ENCODE results near the gene CADPS2.

The CADPS2 gene

GRCh38 chr7:122886357-122887081 is at the start of gene CADPS2:
Gene CADPS2, minus strand, starts transcription at chr7:122886460. Its CDS starts 123 bp downstream, at chr7:122886337.
- peak; percentile 69 for DNase-seq (ENCODE audit: low spot score)

- no peak for DNase-seq (ENCODE audit: low spot score)
These were observed 49.4 kb upstream of the CADPS2 start for GRCh38 chr7:122935620-122936019.

- no peak for DNase-seq (ENCODE audit: low spot score)
These were observed 33.5 kb upstream of the CADPS2 start for GRCh38 chr7:122919643-122920181.

- no peak for DNase-seq (ENCODE audit: low spot score)
These were observed 28.6 kb upstream of the CADPS2 start for GRCh38 chr7:122914812-122915211.

GRCh38 chr7:122913608-122914007 is 27.3 kb upstream of the CADPS2 start:
- DNase-seq (ENCODE audit: low spot score), result no peak

GRCh38 chr7:122902751-122903495 is 16.7 kb upstream of the CADPS2 start:
- no peak for DNase-seq (ENCODE audit: low spot score)

GRCh38 chr7:122901250-122901649 is 15.0 kb upstream of the CADPS2 start:
- no peak for DNase-seq (ENCODE audit: low spot score)

- no peak for DNase-seq (ENCODE audit: low spot score)
These were observed 10.2 kb upstream of the CADPS2 start for GRCh38 chr7:122896509-122896908.

GRCh38 chr7:122893486-122893885 is 7.2 kb upstream of the CADPS2 start:
- no peak for DNase-seq (ENCODE audit: low spot score)

- no peak for DNase-seq (ENCODE audit: low spot score)
These were observed 2.9 kb upstream of the CADPS2 start for GRCh38 chr7:122889116-122889515.

- DNase-seq (ENCODE audit: low spot score), result no peak
These were observed 1.6 kb upstream of the CADPS2 start for GRCh38 chr7:122887848-122888247.

GRCh38 chr7:122887198-122887597 is 938 bp upstream of the CADPS2 start:
- DNase-seq (ENCODE audit: low spot score), result peak; percentile 74

- DNase-seq (ENCODE audit: low spot score), result peak; percentile 42
These were observed 490 bp downstream of the CADPS2 start for GRCh38 chr7:122885583-122886356.

- no peak for DNase-seq (ENCODE audit: low spot score)
These were observed 2.1 kb downstream of the CADPS2 start for GRCh38 chr7:122884186-122884585.

GRCh38 chr7:122883049-122883680 is 3.1 kb downstream of the CADPS2 start:
- no peak for DNase-seq (ENCODE audit: low spot score)

- DNase-seq (ENCODE audit: low spot score), result no peak
These were observed 4.9 kb downstream of the CADPS2 start for GRCh38 chr7:122881324-122881723.

- DNase-seq (ENCODE audit: low spot score), result no peak
These were observed 17.0 kb downstream of the CADPS2 start for GRCh38 chr7:122869260-122869659.

GRCh38 chr7:122867471-122867980 is 18.7 kb downstream of the CADPS2 start:
- DNase-seq (ENCODE audit: low spot score), result no peak

GRCh38 chr7:122864838-122865237 is 21.4 kb downstream of the CADPS2 start:
- no peak for DNase-seq (ENCODE audit: low spot score)

- no peak for DNase-seq (ENCODE audit: low spot score)
These were observed 22.2 kb downstream of the CADPS2 start for GRCh38 chr7:122864016-122864415.

- DNase-seq (ENCODE audit: low spot score), result no peak
These were observed 27.9 kb downstream of the CADPS2 start for GRCh38 chr7:122858320-122858719.

- DNase-seq (ENCODE audit: low spot score), result no peak
These were observed 35.7 kb downstream of the CADPS2 start for GRCh38 chr7:122850528-122850927.
